ENCODE results near the gene NANOS3. TPM values are rescaled to one million over a fixed set of nuclear protein-coding genes. Genes with fewer than 3 reads are reported as not detected.

Gene NANOS3
- total RNA-seq, 2 donors from 2014 or later, result 1.2 to 3.6 TPM

DNA sequence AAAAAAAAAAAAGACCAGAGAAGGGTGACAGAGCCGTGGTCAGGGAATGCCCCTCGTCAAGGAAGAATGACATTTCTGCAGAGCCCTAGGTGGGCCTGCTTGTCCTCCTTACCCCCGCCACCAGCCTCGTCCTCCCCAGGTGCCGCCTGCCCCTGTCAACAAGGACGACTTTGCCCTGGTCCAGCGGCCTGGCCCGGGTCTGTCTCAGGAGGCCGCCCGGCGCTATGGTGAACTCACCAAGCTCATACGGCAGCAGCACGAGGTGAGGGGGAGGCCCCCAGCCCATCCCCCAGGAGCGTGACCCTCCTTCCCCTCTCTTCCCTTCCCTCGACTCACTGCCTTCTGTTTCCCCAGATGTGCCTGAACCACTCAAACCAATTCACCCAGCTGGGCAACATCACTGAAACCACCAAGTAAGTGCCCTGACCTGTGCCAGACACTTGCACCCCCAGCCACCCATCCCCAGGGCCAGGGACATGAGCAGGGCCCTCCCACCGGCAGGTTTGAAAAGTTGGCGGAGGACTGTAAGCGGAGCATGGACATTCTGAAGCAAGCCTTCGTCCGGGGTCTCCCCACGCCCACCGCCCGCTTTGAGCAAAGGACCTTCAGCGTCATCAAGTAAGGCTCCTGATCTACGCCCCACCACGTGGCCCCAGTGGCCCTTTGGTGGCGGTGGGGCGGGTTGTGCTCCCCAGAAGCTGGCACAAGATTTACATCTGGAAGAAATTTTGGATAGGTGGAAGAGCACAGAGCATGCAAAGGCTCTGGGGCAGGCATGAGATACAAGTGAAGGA lies 46.5 kb downstream of the NANOS3 start:
- no peak overlapping the region for H3K4me3 Mint-ChIP-seq
- peaks cover 4% of the 10 kb centered on the region for H3K4me1 Mint-ChIP-seq
- ATAC-seq (replicated peaks), result no peak
- H3K27me3 Mint-ChIP-seq, result no peaks in the 10 kb centered on the region
- no peak overlapping the region for H3K27ac Mint-ChIP-seq
- H3K36me3 Mint-ChIP-seq (ENCODE audit: low read depth), result peaks cover 81% of the 10 kb centered on the region
- peaks cover 3% of the 10 kb centered on the region for H3K9me3 Mint-ChIP-seq

GRCh38 chr19:13926010-13926409 lies 49.1 kb downstream of the NANOS3 start:
- peaks cover 4% of the 10 kb centered on the region for H3K4me1 Mint-ChIP-seq
- peaks cover 2% of the 10 kb centered on the region for H3K9me3 Mint-ChIP-seq
- H3K27ac Mint-ChIP-seq, result no peak overlapping the region
- no peak overlapping the region for H3K4me3 Mint-ChIP-seq
- H3K36me3 Mint-ChIP-seq (ENCODE audit: low read depth), result peaks cover 71% of the 10 kb centered on the region
- no peaks in the 10 kb centered on the region for H3K27me3 Mint-ChIP-seq
- no peak for ATAC-seq (replicated peaks)

DNA sequence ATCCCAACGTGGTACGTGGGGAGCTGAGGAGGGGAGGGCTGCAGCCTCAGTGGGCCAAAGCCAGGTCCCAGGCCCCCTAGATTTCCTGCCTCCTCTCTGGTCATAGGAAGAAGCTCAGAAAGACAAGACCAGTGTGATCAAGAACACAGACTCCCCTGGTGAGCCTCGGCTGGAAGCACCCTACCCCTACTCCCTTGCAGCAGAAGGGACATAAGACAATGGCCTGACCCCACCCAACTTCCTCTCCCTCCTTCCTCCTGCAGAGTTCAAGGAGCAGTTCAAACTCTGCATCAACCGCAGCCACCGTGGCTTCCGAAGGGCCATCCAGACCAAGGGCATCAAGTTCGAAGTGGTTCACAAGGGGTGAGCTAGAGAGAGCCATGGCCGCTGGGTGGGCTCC lies 49.8 kb downstream of the NANOS3 start:
- Mint-ChIP-seq H3K27ac (no peak overlapping the region), H3K4me1 (peaks cover 4% of the 10 kb centered on the region), H3K4me3 (no peak overlapping the region), H3K36me3 (ENCODE audit: low read depth) (peaks cover 63% of the 10 kb centered on the region), H3K9me3 (no peaks in the 10 kb centered on the region), H3K27me3 (no peaks in the 10 kb centered on the region)
- no peak for ATAC-seq (replicated peaks)

DNA sequence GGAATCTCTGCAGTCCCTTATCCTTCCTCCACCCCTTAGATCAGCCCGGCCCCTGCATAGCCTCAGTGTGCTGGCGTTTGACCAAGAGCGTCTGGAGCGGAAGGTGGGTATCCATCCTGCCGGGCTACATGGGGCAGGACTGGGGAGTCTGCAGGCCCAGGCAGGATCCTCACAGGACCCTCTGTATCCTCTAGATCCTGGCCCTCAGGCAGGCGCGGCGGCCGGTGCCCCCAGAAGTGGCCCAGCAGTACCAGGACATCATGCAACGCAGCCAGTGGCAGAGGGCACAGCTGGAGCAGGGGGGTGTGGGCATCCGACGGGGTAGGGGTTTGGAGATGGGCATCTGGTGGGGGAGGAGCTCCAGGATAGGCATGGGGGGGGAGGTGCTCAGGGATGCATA lies 52.4 kb downstream of the NANOS3 start:
- peaks cover 39% of the 10 kb centered on the region for H3K36me3 Mint-ChIP-seq (ENCODE audit: low read depth)
- no peak overlapping the region for H3K27ac Mint-ChIP-seq
- peaks cover 4% of the 10 kb centered on the region for H3K27me3 Mint-ChIP-seq
- no peak for ATAC-seq (replicated peaks)
- no peaks in the 10 kb centered on the region for H3K9me3 Mint-ChIP-seq
- H3K4me1 Mint-ChIP-seq, result peaks cover under 1% of the 10 kb centered on the region
- H3K4me3 Mint-ChIP-seq, result no peak overlapping the region

DNA sequence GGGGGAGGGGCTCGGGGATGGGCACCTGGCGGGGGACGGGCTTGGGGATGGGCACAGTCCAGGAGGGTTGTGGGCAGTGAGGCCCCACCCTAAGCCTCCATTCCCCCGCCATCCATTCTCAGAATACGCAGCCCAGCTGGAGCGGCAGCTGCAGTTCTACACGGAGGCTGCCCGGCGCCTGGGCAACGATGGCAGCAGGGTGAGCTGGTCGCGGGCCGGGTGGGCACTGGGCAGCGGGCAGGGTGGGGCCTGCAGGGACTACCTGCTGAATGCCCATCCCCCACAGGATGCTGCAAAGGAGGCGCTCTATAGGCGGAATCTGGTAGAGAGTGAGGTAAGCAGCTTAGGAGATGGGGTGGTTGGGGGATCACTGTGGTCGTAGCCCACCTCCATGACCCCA lies 53.0 kb downstream of the NANOS3 start:
- Mint-ChIP-seq H3K4me1 (peaks cover 5% of the 10 kb centered on the region), H3K4me3 (no peak overlapping the region), H3K27ac (no peak overlapping the region), H3K27me3 (peaks cover 10% of the 10 kb centered on the region), H3K36me3 (ENCODE audit: low read depth) (peaks cover 33% of the 10 kb centered on the region), H3K9me3 (no peaks in the 10 kb centered on the region)
- no peak for ATAC-seq (replicated peaks)

Other genes with a start within 250 kb of the NANOS3 start
- gene MRI1, start 112.6 kb upstream of the NANOS3 start, total RNA-seq, result 10 to 100 TPM; 45.3 to 53.7 TPM
- 100 to 1,000 TPM in 1 of 2 donors, 10 to 100 TPM in 1; 76.7 to 127 TPM for gene C19orf53, start 102.7 kb upstream of the NANOS3 start, total RNA-seq
- gene ZSWIM4, start 81.7 kb upstream of the NANOS3 start, total RNA-seq, result 10 to 100 TPM in 1 of 2 donors, 1 to 10 TPM in 1; 5.4 to 10.6 TPM
- gene BRME1, start 29.0 kb downstream of the NANOS3 start, total RNA-seq, result 10 to 100 TPM in 1 of 2 donors, 1 to 10 TPM in 1; 4.8 to 12.5 TPM
- gene CC2D1A, start 29.1 kb downstream of the NANOS3 start, total RNA-seq, result 10 to 100 TPM; 34.6 to 35.4 TPM
- 1 to 10 TPM in 1 of 2 donors, under 1 TPM in 1; 0.90 to 1.0 TPM for gene PODNL1, start 61.3 kb downstream of the NANOS3 start, total RNA-seq
- 10 to 100 TPM; 60.9 to 67.7 TPM for gene DCAF15, start 75.4 kb downstream of the NANOS3 start, total RNA-seq
- 10 to 100 TPM; 12.6 to 12.9 TPM for gene RFX1, start 129.2 kb downstream of the NANOS3 start, total RNA-seq
- not detected for gene RLN3, start 151.0 kb downstream of the NANOS3 start, total RNA-seq
- gene IL27RA, start 154.6 kb downstream of the NANOS3 start, total RNA-seq, result 10 to 100 TPM; 52.1 to 53.9 TPM
- not detected for gene PALM3, start 184.9 kb downstream of the NANOS3 start, total RNA-seq
- 1 to 10 TPM; 1.5 to 4.1 TPM for gene MISP3, start 195.7 kb downstream of the NANOS3 start, total RNA-seq
- gene C19orf67, start 208.6 kb downstream of the NANOS3 start, total RNA-seq, result under 1 TPM in 1 of 2 donors, not detected in 1; 0.42 TPM
- 10 to 100 TPM; 62.1 to 77.5 TPM for gene SAMD1, start 213.6 kb downstream of the NANOS3 start, total RNA-seq
- 10 to 100 TPM; 43.1 to 69.5 TPM for gene PRKACA, start 240.6 kb downstream of the NANOS3 start, total RNA-seq

Measured in activated T-helper 17 cell treated with anti-CD3 and anti-CD28 coated beads, Interleukin-2, amount 50 U/mL, for 72 hours (primary cell).